ENCODE measurements around the gene FBXW7.

Gene FBXW7

DNA sequence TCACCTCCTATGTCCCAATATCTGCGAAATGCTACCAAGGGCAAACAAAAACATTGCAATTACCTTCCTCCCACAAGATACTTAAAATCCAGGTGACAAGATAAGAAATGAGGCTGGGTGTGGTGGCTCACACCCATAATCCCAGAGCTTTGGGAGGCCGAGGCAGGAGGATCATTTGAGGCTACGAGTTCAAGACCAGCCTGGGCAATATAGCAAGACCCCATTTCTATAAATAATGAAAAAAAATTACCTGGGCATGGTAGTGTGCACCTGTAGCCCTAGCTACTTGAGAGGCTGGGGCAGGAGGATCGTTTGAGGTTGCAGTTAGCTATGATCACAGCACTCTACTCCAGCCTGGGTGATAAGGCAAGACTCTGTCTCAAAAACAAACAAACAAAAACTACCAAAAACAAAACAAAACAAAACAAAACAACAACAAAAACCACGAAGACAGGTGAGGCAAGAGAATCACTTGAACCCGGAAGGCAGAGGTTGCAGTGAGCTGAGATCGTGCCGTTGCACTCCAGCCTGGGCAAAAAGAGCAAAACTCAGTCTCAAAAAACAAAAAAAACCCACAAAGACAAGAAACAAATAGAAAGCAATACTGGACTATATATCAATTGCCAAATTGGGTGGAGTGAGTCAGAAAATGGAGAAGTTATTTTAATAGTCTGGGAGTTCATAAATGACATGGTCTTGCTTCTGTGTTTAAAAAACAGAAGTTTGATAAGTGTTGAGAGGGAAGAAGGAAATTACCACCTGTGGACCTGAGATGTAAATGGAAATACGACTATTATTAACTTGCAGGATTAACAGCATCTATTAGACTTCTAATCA, 176.5 kb downstream of the FBXW7 start:
- no peak for TF ChIP-seq ZC3H10 (CRISPR knock-in tag; IDR thresholded peaks at IDR 0.05)
- TF ChIP-seq CSDC2 (CRISPR knock-in tag; IDR thresholded peaks at IDR 0.05), result no peak
- TF ChIP-seq ZNF8 (CRISPR knock-in tag; IDR thresholded peaks at IDR 0.05), result no peak
- TF ChIP-seq OSR1 (CRISPR knock-in tag; IDR thresholded peaks at IDR 0.05), result no peak
- no peak for ATAC-seq

DNA sequence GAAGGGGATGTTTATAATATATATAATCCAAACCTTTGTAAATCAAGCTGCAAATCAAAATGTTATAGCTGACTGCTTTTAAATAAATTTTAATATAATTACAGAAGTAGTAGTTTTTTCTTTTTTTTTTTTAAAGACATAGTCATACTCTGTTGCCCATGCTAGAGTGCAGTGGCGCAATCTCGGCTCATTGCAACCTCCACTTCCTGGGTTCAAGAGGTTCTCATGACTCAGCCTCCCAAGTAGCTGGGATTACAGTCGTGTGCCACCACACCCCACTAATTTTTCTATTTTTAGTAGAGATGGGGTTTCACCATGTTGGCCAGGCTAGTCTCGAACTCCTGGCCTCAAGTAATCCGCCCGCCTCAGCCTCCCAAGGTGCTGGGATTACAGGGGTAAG, 178.7 kb downstream of the FBXW7 start:
- no peak for ATAC-seq
- TF ChIP-seq SNAI2 (CRISPR knock-in tag; IDR thresholded peaks at IDR 0.05) (no peak), GLIS3 (CRISPR knock-in tag; IDR thresholded peaks at IDR 0.05) (no peak), OSR1 (CRISPR knock-in tag; IDR thresholded peaks at IDR 0.05) (no peak), ZNF70 (CRISPR knock-in tag; IDR thresholded peaks at IDR 0.05) (no peak)
- TF ChIP-seq, protein P1, sequence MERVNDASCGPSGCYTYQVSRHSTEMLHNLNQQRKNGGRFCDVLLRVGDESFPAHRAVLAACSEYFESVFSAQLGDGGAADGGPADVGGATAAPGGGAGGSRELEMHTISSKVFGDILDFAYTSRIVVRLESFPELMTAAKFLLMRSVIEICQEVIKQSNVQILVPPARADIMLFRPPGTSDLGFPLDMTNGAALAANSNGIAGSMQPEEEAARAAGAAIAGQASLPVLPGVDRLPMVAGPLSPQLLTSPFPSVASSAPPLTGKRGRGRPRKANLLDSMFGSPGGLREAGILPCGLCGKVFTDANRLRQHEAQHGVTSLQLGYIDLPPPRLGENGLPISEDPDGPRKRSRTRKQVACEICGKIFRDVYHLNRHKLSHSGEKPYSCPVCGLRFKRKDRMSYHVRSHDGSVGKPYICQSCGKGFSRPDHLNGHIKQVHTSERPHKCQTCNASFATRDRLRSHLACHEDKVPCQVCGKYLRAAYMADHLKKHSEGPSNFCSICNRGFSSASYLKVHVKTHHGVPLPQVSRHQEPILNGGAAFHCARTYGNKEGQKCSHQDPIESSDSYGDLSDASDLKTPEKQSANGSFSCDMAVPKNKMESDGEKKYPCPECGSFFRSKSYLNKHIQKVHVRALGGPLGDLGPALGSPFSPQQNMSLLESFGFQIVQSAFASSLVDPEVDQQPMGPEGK (CRISPR knock-in tag; IDR thresholded peaks at IDR 0.05; ENCODE audit: borderline replicate concordance), result no peak
- TF ChIP-seq, protein P2, sequence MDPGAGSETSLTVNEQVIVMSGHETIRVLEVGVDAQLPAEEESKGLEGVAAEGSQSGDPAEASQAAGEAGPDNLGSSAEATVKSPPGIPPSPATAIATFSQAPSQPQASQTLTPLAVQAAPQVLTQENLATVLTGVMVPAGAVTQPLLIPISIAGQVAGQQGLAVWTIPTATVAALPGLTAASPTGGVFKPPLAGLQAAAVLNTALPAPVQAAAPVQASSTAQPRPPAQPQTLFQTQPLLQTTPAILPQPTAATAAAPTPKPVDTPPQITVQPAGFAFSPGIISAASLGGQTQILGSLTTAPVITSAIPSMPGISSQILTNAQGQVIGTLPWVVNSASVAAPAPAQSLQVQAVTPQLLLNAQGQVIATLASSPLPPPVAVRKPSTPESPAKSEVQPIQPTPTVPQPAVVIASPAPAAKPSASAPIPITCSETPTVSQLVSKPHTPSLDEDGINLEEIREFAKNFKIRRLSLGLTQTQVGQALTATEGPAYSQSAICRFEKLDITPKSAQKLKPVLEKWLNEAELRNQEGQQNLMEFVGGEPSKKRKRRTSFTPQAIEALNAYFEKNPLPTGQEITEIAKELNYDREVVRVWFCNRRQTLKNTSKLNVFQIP (CRISPR knock-in tag; IDR thresholded peaks at IDR 0.05; ENCODE audit: borderline replicate concordance, low read depth), result no peak

DNA sequence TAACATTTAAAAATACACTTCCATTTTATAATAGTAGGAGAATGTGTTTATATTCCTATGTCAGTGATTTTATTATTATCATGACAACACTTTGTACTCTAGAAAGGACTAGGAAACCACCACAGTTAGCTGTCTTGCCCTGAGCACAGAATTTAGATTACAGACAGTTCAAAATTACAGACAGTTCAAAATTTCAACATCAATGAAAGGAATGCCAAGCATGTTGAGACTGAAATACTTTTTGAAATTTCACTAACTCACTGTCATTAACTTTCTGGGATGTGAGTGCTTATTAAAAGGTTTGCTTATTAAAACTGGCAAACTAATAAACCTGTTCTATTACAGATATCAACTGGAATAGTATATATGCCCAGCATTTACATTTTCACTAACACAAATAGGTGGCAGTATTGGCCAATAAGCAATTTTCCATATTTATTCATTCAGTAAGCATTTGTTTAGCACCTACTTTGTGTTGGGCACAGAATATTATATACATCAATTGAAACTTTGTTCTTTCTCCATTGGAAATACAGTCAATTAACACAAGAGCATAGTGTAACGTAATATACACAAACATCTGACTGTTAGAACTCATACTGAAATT, 179.4 kb downstream of the FBXW7 start:
- TF ChIP-seq ZFP30 (CRISPR knock-in tag; IDR thresholded peaks at IDR 0.05), result no peak
- peak; percentile 64 for TF ChIP-seq ISL1 (CRISPR knock-in tag; IDR thresholded peaks at IDR 0.05)
- no peak for TF ChIP-seq ZFP3 (CRISPR knock-in tag; IDR thresholded peaks at IDR 0.05)
- TF ChIP-seq RARB (CRISPR knock-in tag; IDR thresholded peaks at IDR 0.05), result no peak
- TF ChIP-seq SNAI2 (CRISPR knock-in tag; IDR thresholded peaks at IDR 0.05), result no peak
- no peak for TF ChIP-seq ESRRG (CRISPR knock-in tag; IDR thresholded peaks at IDR 0.05)
- ATAC-seq, result no peak

DNA sequence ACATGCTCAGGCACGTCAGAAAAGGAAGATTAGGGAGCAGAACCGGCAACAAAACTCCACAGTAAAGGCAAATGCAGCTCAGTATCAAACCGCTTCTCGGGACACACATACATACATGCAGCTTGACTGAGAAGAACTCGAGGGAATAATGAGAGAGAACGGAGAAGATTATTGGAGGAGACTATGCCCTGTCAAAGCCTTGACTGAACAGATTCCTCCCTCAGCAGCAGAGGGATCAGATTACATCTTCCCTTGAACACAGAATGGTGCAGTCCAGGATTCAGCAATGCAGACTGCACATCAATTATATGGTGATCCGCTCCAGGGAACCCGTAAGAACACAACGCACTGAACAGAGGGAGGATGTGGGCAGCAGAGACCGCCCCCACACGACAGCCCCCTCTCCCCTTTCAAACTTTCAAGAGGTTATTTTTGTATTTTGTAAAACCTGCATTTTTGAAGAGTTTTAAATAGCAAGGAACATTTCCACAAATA, 183.2 kb downstream of the FBXW7 start:
- TF ChIP-seq ZFP30 (CRISPR knock-in tag; IDR thresholded peaks at IDR 0.05) (no peak), TCF4 (CRISPR knock-in tag; IDR thresholded peaks at IDR 0.05; ENCODE audit: borderline replicate concordance) (0 out of 2 replicates have a peak, but pooled peaks have one; percentile 8)
- TF ChIP-seq, protein P1 (CRISPR knock-in tag; IDR thresholded peaks at IDR 0.05; ENCODE audit: borderline replicate concordance), result peak; percentile 55; the same call in 1 of the 2 replicates
- TF ChIP-seq, protein P3, sequence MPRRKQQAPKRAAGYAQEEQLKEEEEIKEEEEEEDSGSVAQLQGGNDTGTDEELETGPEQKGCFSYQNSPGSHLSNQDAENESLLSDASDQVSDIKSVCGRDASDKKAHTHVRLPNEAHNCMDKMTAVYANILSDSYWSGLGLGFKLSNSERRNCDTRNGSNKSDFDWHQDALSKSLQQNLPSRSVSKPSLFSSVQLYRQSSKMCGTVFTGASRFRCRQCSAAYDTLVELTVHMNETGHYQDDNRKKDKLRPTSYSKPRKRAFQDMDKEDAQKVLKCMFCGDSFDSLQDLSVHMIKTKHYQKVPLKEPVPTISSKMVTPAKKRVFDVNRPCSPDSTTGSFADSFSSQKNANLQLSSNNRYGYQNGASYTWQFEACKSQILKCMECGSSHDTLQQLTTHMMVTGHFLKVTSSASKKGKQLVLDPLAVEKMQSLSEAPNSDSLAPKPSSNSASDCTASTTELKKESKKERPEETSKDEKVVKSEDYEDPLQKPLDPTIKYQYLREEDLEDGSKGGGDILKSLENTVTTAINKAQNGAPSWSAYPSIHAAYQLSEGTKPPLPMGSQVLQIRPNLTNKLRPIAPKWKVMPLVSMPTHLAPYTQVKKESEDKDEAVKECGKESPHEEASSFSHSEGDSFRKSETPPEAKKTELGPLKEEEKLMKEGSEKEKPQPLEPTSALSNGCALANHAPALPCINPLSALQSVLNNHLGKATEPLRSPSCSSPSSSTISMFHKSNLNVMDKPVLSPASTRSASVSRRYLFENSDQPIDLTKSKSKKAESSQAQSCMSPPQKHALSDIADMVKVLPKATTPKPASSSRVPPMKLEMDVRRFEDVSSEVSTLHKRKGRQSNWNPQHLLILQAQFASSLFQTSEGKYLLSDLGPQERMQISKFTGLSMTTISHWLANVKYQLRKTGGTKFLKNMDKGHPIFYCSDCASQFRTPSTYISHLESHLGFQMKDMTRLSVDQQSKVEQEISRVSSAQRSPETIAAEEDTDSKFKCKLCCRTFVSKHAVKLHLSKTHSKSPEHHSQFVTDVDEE (CRISPR knock-in tag; IDR thresholded peaks at IDR 0.05), result peak; percentile 23; the same call in 1 of the 2 replicates
- TF ChIP-seq, protein P4, sequence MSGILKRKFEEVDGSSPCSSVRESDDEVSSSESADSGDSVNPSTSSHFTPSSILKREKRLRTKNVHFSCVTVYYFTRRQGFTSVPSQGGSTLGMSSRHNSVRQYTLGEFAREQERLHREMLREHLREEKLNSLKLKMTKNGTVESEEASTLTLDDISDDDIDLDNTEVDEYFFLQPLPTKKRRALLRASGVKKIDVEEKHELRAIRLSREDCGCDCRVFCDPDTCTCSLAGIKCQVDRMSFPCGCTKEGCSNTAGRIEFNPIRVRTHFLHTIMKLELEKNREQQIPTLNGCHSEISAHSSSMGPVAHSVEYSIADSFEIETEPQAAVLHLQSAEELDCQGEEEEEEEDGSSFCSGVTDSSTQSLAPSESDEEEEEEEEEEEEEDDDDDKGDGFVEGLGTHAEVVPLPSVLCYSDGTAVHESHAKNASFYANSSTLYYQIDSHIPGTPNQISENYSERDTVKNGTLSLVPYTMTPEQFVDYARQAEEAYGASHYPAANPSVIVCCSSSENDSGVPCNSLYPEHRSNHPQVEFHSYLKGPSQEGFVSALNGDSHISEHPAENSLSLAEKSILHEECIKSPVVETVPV (CRISPR knock-in tag; IDR thresholded peaks at IDR 0.05), result no peak
- peak; percentile 100 for ATAC-seq
